H1 (cell line): ENCODE data around the gene PDGFD. TPM values are rescaled to one million over a fixed set of nuclear protein-coding genes. Genes with fewer than 3 reads are reported as not detected.

ENCODE experiments used
- CTCF ChIA-PET: fragments of 300-600 bp; sonication (Branson Sonifier 250); formaldehyde crosslinking; loops from one replicate; lab custom pipeline; 2021; ENCODE audit not compliant: partially characterized antibody; lab: Charles Lee
- POLR2A ChIA-PET: fragments of 300-600 bp; sonication (Branson Sonifier 250); formaldehyde crosslinking; loops from one replicate; lab custom pipeline; 2021; ENCODE audit warnings: inconsistent platforms; ENCODE audit not compliant: partially characterized antibody; lab: Charles Lee
- DNase-seq, 2 experiments: peaks; one replicate each; pipeline versions ENCODE4 v3.0.0 to v3.0.0-alpha.2; 2010 to 2022; ENCODE audit warnings: low spot score in 2 of 2, low read depth in 1 of 2, mixed read lengths in 1 of 2
- FAIRE-seq: peaks from 2 replicates; lab custom pipeline; 2011; peaks lifted over from hg19 to GRCh38; lab: Jason Lieb, UNC
- H2AFZ ChIP-seq: 2 replicates; pipeline ENCODE4 v1.8.1; 2012; ENCODE audit warnings: low read length, inconsistent platforms
- H2AK5ac ChIP-seq: 2 replicates; pipeline ENCODE4 v1.6.1; 2013; ENCODE audit warnings: low read depth, low read length
- H2BK120ac ChIP-seq: replicated peaks from 2 replicates; pipeline ENCODE3; 2013; ENCODE audit warnings: low read depth, low read length, inconsistent platforms
- H2BK12ac ChIP-seq: 2 replicates; pipeline ENCODE4 v1.6.1; 2013; ENCODE audit warnings: low read depth, low read length
- H2BK15ac ChIP-seq: 2 replicates; pipeline ENCODE4 v1.6.1; 2013; ENCODE audit warnings: low read length
- H2BK20ac ChIP-seq: 2 replicates; pipeline ENCODE4 v1.6.1; 2013; ENCODE audit warnings: low read length
- H2BK5ac ChIP-seq: 2 replicates; pipeline ENCODE4 v1.6.1; 2013; ENCODE audit warnings: low read depth, low read length
- H3K14ac ChIP-seq: 2 replicates; pipeline ENCODE4 v1.6.1; 2013; ENCODE audit warnings: inconsistent platforms; ENCODE audit not compliant: insufficient read length
- H3K18ac ChIP-seq: 2 replicates; pipeline ENCODE4 v1.6.1; 2013; ENCODE audit warnings: low read length; ENCODE audit errors: extremely low read depth
- H3K23ac ChIP-seq: 2 replicates; pipeline ENCODE4 v1.6.1; 2013; ENCODE audit warnings: inconsistent platforms; ENCODE audit not compliant: insufficient read length
- H3K23me2 ChIP-seq: 2 replicates; pipeline ENCODE4 v1.6.1; 2013; ENCODE audit warnings: low read depth, low read length
- H3K27ac ChIP-seq: 2 replicates; pipeline ENCODE4 v1.6.1; 2011; ENCODE audit warnings: low read depth, low read length, inconsistent platforms
- H3K27me3 ChIP-seq, 4 experiments: replicated peaks in 1 of 4; 1 replicate in 1 of 4; 2 replicates in 3 of 4; pipeline versions ENCODE4 v1.6.1 to v1.8.1; 2011 to 2013; ENCODE audit warnings: low read length in 3 of 4, mild to moderate bottlenecking in 3 of 4, inconsistent platforms in 2 of 4, mixed read lengths in 2 of 4, moderate library complexity in 1 of 4; ENCODE audit not compliant: control insufficient read depth in 3 of 4, insufficient read depth in 3 of 4; ENCODE audit errors: extremely low read depth in 1 of 4
- H3K36me3 ChIP-seq, 4 experiments: 2 replicates each; pipeline versions ENCODE4 v1.6.1 to v1.8.1; 2011 to 2013; ENCODE audit warnings: mild to moderate bottlenecking in 4 of 4, low read length in 3 of 4, moderate library complexity in 2 of 4, control low read depth in 1 of 4, inconsistent platforms in 1 of 4; ENCODE audit not compliant: insufficient read depth in 4 of 4, control insufficient read depth in 2 of 4
- H3K4ac ChIP-seq: replicated peaks from 2 replicates; pipeline ENCODE3; 2013; ENCODE audit warnings: low read length, low read depth, mixed read lengths, inconsistent platforms; ENCODE audit not compliant: insufficient read length
- H3K4me1 ChIP-seq, 4 experiments: replicated peaks in 1 of 4; 1 replicate in 1 of 4; 2 replicates in 3 of 4; pipeline versions ENCODE4 v1.6.1 to v1.8.1; 2011 to 2013; ENCODE audit warnings: low read length in 3 of 4, inconsistent platforms in 2 of 4, mixed read lengths in 1 of 4; ENCODE audit not compliant: insufficient read depth in 4 of 4, control insufficient read depth in 3 of 4
- H3K4me2 ChIP-seq, 2 experiments: 2 replicates each; pipeline versions ENCODE4 v1.6.1 to v1.8.1; 2011 to 2013; ENCODE audit warnings: low read depth in 2 of 2, low read length in 2 of 2, control low read depth in 1 of 2, inconsistent platforms in 1 of 2, mild to moderate bottlenecking in 1 of 2; ENCODE audit not compliant: insufficient read depth in 1 of 2
- H3K4me3 ChIP-seq, 4 experiments: fragments of 200-600, 300-600 bp in 1 of 4; sonication (generic), shearing (Covaris generic), sonication (Bioruptor Twin) in 1 of 4; 2 replicates each; pipeline versions ENCODE4 v1.5.1 to v1.8.1; 2011 to 2016; ENCODE audit warnings: low read length in 4 of 4, low read depth in 3 of 4, control low read depth in 2 of 4, inconsistent platforms in 2 of 4, mild to moderate bottlenecking in 2 of 4, mixed read lengths in 1 of 4, moderate library complexity in 1 of 4; ENCODE audit not compliant: insufficient read depth in 2 of 4; ENCODE audit errors: extremely low read depth in 1 of 4
- H3K56ac ChIP-seq: replicated peaks from 2 replicates; pipeline ENCODE3; 2013; ENCODE audit warnings: low read depth, mild to moderate bottlenecking, mixed read lengths, low read length, inconsistent platforms; ENCODE audit not compliant: insufficient read length
- H3K79me1 ChIP-seq: 2 replicates; pipeline ENCODE4 v1.6.1; 2013; ENCODE audit warnings: low read depth, low read length, control low read depth
- H3K79me2 ChIP-seq, 2 experiments: 2 replicates each; pipeline versions ENCODE4 v1.6.1 to v1.8.1; 2012 to 2013; ENCODE audit warnings: low read length in 2 of 2, mild to moderate bottlenecking in 2 of 2, inconsistent platforms in 1 of 2; ENCODE audit not compliant: insufficient read depth in 2 of 2, control insufficient read depth in 1 of 2
- H3K9ac ChIP-seq, 4 experiments: replicated peaks in 1 of 4; 1 replicate in 1 of 4; 2 replicates in 3 of 4; pipeline versions ENCODE4 v1.6.1 to v1.8.1; 2011 to 2013; ENCODE audit warnings: low read depth in 3 of 4, low read length in 3 of 4, control low read depth in 2 of 4, mild to moderate bottlenecking in 2 of 4, moderate library complexity in 2 of 4, inconsistent platforms in 1 of 4; ENCODE audit errors: extremely low read depth in 1 of 4
- H3K9me3 ChIP-seq, 2 experiments: 2 replicates each; pipeline versions ENCODE4 v1.6.1 to v1.8.1; 2012 to 2013; ENCODE audit warnings: mild to moderate bottlenecking in 2 of 2, moderate library complexity in 2 of 2, control low read depth in 1 of 2, inconsistent platforms in 1 of 2, low read depth in 1 of 2, low read length in 1 of 2, mixed read lengths in 1 of 2; ENCODE audit not compliant: insufficient read depth in 2 of 2
- H4K20me1 ChIP-seq, 2 experiments: replicated peaks in 1 of 2; 2 replicates each; pipeline versions ENCODE3 to v1.8.1; 2011 to 2013; ENCODE audit warnings: inconsistent platforms in 2 of 2, low read length in 2 of 2, mild to moderate bottlenecking in 1 of 2; ENCODE audit not compliant: insufficient read depth in 2 of 2, control insufficient read depth in 1 of 2
- H4K5ac ChIP-seq: 2 replicates; pipeline ENCODE4 v1.6.1; 2013; ENCODE audit warnings: low read length, low read depth, mixed read lengths, inconsistent platforms; ENCODE audit not compliant: insufficient read length
- H4K8ac ChIP-seq: 2 replicates; pipeline ENCODE4 v1.8.0; 2013; ENCODE audit warnings: mild to moderate bottlenecking, moderate library complexity, low read length, inconsistent platforms; ENCODE audit not compliant: insufficient read depth; ENCODE audit errors: extremely low read depth
- H4K91ac ChIP-seq: replicated peaks from 2 replicates; pipeline ENCODE3; 2013; ENCODE audit warnings: low read length, mixed read lengths, inconsistent platforms; ENCODE audit not compliant: insufficient read length
- RAD21 ChIP-seq, 2 experiments: IDR thresholded peaks in 1 of 2; conservative IDR thresholded peaks in 1 of 2; 2 replicates each; pipeline ENCODE4 v1.6.1; 2011; ENCODE audit warnings: low read depth in 2 of 2, low read length in 2 of 2, improper control_type of control experiment in 1 of 2, inconsistent platforms in 1 of 2, mild to moderate bottlenecking in 1 of 2, moderate library complexity in 1 of 2
- WGBS, 2 experiments: shearing (Covaris generic) in 1 of 2; methylation state at CpG; one replicate each; pipeline versions ENCODE4 v1.1.6 to v1.1.7; 2013 to 2015; ENCODE audit warnings: low lambda C conversion rate in 2 of 2, mixed read lengths in 2 of 2, inconsistent platforms in 1 of 2, low coverage in 1 of 2, missing lambda C conversion rate in 1 of 2; ENCODE audit not compliant: insufficient replicate concordance in 2 of 2, insufficient coverage in 1 of 2, insufficient read length in 1 of 2; ENCODE audit errors: extremely low coverage in 1 of 2, missing lambda C conversion rate in 1 of 2; 5-methylcytosine and 5-hydroxymethylcytosine counted together
- polyA plus RNA-seq, 7 experiments: library from polyadenylated mRNA; depleted of rRNA in 3 of 7; stranded (reverse) in 5 of 7; unstranded in 2 of 7; fragments of >200 nt in 5 of 7; fragments of 200-250 nt in 2 of 7; gene quantifications; 1 replicate in 5 of 7; 2 replicates in 1 of 7; 4 replicates in 1 of 7; pipeline versions ENCODE4 v1.2.1 to v1.2.3, GENCODE V29; 2011 to 2013; ENCODE audit warnings: missing spikeins in 2 of 7, mixed read lengths in 2 of 7
- total RNA-seq: library from RNA; stranded (reverse); fragmentation: NEBNext Ultra II Directional; extraction: Animal tissue kit (Norgen Biotek cat#: 25700); gene quantifications from 2 replicates; pipeline ENCODE4 v1.2.1, GENCODE V29; 2021
- TF ChIP-seq, protein P1 (sequence below): IDR thresholded peaks from 2 replicates; pipeline ENCODE4 v1.6.1; 2012; ENCODE audit warnings: inconsistent platforms

Gene PDGFD
- total and polyA plus RNA-seq, 2 of the 8 experiments (the other 6 are each of a cell fraction or from before 2014, with no cell fraction given), result 1.1 to 3.9 TPM

DNA sequence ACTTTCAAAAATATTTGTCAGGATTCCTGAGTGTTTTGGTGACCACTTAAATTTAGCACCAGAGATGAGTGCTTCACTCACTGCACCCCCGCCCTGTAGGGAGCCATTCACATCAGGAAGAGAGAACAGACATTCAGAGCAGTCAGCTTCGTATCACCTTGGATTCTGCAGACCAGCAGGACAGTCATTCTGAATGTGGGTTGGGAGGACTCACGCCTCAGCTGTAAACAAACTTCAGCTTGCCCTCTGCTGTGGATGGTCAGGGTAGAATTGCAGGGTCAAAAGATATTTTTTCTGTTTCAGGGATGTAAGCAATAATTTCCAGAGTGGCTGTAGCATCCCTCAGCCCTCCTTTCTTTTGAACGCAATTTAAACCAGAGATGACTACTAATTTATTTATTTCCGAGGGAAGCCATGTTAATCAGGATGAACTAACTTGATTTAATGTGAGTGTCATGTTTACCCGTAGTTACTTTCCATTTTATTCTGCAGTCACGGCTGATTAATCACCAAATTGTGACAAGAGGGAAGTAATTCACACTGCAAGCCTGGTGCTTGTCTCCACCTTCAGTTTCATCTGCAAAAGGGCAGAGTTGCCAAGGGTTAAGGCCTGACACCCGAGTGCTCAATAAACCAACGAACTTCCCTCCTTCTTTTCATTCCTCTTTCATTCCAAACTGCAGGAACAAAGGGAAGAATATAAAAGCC is 301.7 kb downstream of the PDGFD start:
- Histone ChIP-seq H3K23me2 (no peaks in the 10 kb centered on the region), H4K5ac (no peak overlapping the region), H4K20me1 (no peaks in the 10 kb centered on the region), H3K36me3 (no peaks in the 10 kb centered on the region), H2BK120ac (no peak overlapping the region), H4K91ac (no peak overlapping the region), H2BK15ac (no peak overlapping the region), H3K4me1 (peaks cover 0 to 3% (median under 1%) of the 10 kb centered on the region in 4 experiments; a peak in 3 of 7 replicates), H2BK20ac (no peak overlapping the region), H3K56ac (no peak overlapping the region), H3K27ac (no peak overlapping the region), H3K79me2 (no peaks in the 10 kb centered on the region), H2BK5ac (no peak overlapping the region), H3K27me3 (no peaks in the 10 kb centered on the region), H4K8ac (no peak overlapping the region), H3K9ac (no peak overlapping the region), H3K9me3 (no peaks in the 10 kb centered on the region), H3K14ac (no peak overlapping the region), H3K4ac (no peak overlapping the region), H2BK12ac (no peak overlapping the region), H2AK5ac (no peak overlapping the region), H3K23ac (no peak overlapping the region), H2AFZ (no peak overlapping the region), H3K18ac (no peak overlapping the region), H3K4me3 (no peak overlapping the region), H3K4me2 (no peak overlapping the region), H3K79me1 (no peaks in the 10 kb centered on the region)
- DNase-seq (no peak), FAIRE-seq (no peak)
- TF ChIP-seq RAD21 (IDR thresholded peaks at IDR 0.05 in 1 of 2, conservative IDR thresholded peaks at IDR 0.05 in 1 of 2; ENCODE audit: low read depth in 2 of 2, low read length in 2 of 2), result peak; percentile 18 to 22; a peak in 2 of 4 replicates
- TF ChIP-seq, protein P1, sequence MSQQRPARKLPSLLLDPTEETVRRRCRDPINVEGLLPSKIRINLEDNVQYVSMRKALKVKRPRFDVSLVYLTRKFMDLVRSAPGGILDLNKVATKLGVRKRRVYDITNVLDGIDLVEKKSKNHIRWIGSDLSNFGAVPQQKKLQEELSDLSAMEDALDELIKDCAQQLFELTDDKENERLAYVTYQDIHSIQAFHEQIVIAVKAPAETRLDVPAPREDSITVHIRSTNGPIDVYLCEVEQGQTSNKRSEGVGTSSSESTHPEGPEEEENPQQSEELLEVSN, result no peak
- POLR2A ChIA-PET, result no interaction called here
- CTCF ChIA-PET, result interaction anchor here (0.6 to 4.5 kb wide), 6 partner anchors 12 to 287 kb away, joined by 3 to 20 read pairs (median 6); no protein-coding TSS in a partner anchor
- WGBS, 2 experiments, result 84% methylated on average over 9 of the region's 9 CpGs; no CpG with 5 or more reads in 1 of the 2 experiments
